Calu3 (cell line): ENCODE data around the gene KMT2C. TPM values are rescaled to one million over a fixed set of nuclear protein-coding genes. Genes with fewer than 3 reads are reported as not detected.
"Not testable (repeated sequence)": the region's sequence is repeated elsewhere in the genome, so short reads cannot be mapped to it uniquely, and the experiment has no call there.

Experiments used
- BruUV-seq: library from RNA; stranded (reverse); fragments of 400-500 nt; replicated peaks from 2 replicates; lab custom pipeline; 2021; lab: Mats Ljungman, UMichigan
- CTCF ChIA-PET: fragments of 300-600 bp; sonication (Branson Sonifier 250); formaldehyde crosslinking; loops from one replicate; lab custom pipeline; 2022; ENCODE audit warnings: antibody characterized with exemption; lab: Charles Lee
- DNase-seq: peaks from one replicate; pipeline ENCODE4 v3.0.0; 2022
- H3K27ac Mint-ChIP-seq: one replicate; pipeline ENCODE4 v1.8.0; 2022; ENCODE audit warnings: mixed read lengths; ENCODE audit not compliant: unreplicated experiment
- H3K27me3 Mint-ChIP-seq: one replicate; pipeline ENCODE4 v1.8.0; 2022; ENCODE audit warnings: mixed read lengths; ENCODE audit not compliant: unreplicated experiment
- H3K36me3 Mint-ChIP-seq: one replicate; pipeline ENCODE4 v1.8.0; 2022; ENCODE audit warnings: mild to moderate bottlenecking, moderate library complexity, mixed read lengths; ENCODE audit not compliant: insufficient read depth, unreplicated experiment
- H3K4me1 Mint-ChIP-seq: one replicate; pipeline ENCODE4 v1.8.0; 2022; ENCODE audit warnings: mild to moderate bottlenecking, low read depth, mixed read lengths; ENCODE audit not compliant: unreplicated experiment
- H3K4me3 Mint-ChIP-seq: one replicate; pipeline ENCODE4 v1.8.0; 2022; ENCODE audit warnings: mild to moderate bottlenecking, low read depth, moderate library complexity, mixed read lengths; ENCODE audit not compliant: unreplicated experiment
- H3K9me3 Mint-ChIP-seq: one replicate; pipeline ENCODE4 v1.8.0; 2022; ENCODE audit warnings: low read depth, mixed read lengths; ENCODE audit not compliant: unreplicated experiment
- intact Hi-C: fragments of 100-400 bp; cut with micrococcal nuclease; formaldehyde crosslinking; loops from one replicate; pipeline ENCODE4 v1.10.0; 2022; ENCODE audit not compliant: unreplicated experiment
- total RNA-seq: library from RNA; stranded (reverse); gene quantifications from 2 replicates; pipeline ENCODE4 v1.2.3, GENCODE V29; 2022
- TF ChIP-seq, protein P1 (sequence below): fragments of 200-600 bp; IDR thresholded peaks from one replicate; pipeline ENCODE4 v1.8.0; 2022; ENCODE audit warnings: antibody characterized with exemption; ENCODE audit not compliant: unreplicated experiment

The KMT2C gene
- total RNA-seq, 1 experiment from 2014 or later, result 73.4 TPM

DNA sequence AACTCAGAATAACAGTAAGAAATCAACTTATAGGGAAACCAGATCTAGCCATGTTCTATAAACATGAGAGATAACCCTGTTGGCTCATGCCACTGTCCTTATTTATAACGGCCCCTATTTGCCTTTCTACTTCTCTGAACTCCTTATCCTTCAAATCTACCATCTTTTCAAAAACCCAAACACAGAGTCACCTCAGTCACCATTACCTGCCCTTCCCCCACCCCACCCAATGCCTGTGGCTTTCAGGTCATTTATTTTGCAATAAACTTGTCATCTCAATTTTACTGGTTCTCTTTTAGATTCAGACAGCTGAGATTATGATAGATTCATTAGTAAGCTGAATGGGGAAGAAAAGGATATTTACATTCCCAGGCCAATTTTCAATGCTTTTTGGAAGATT, 53.6 kb downstream of the KMT2C start:
- CTCF ChIA-PET, result no interaction called here
- Mint-ChIP-seq H3K4me3 (no peak overlapping the region), H3K4me1 (no peaks in the 10 kb centered on the region), H3K27me3 (no peaks in the 10 kb centered on the region), H3K9me3 (no peaks in the 10 kb centered on the region), H3K36me3 (peaks cover 5% of the 10 kb centered on the region), H3K27ac (no peak overlapping the region)
- intact Hi-C loops, result no loop called here
- TF ChIP-seq, protein P1, sequence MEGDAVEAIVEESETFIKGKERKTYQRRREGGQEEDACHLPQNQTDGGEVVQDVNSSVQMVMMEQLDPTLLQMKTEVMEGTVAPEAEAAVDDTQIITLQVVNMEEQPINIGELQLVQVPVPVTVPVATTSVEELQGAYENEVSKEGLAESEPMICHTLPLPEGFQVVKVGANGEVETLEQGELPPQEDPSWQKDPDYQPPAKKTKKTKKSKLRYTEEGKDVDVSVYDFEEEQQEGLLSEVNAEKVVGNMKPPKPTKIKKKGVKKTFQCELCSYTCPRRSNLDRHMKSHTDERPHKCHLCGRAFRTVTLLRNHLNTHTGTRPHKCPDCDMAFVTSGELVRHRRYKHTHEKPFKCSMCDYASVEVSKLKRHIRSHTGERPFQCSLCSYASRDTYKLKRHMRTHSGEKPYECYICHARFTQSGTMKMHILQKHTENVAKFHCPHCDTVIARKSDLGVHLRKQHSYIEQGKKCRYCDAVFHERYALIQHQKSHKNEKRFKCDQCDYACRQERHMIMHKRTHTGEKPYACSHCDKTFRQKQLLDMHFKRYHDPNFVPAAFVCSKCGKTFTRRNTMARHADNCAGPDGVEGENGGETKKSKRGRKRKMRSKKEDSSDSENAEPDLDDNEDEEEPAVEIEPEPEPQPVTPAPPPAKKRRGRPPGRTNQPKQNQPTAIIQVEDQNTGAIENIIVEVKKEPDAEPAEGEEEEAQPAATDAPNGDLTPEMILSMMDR, result no peak
- no TSS peak for BruUV-seq
- no peak for DNase-seq

DNA sequence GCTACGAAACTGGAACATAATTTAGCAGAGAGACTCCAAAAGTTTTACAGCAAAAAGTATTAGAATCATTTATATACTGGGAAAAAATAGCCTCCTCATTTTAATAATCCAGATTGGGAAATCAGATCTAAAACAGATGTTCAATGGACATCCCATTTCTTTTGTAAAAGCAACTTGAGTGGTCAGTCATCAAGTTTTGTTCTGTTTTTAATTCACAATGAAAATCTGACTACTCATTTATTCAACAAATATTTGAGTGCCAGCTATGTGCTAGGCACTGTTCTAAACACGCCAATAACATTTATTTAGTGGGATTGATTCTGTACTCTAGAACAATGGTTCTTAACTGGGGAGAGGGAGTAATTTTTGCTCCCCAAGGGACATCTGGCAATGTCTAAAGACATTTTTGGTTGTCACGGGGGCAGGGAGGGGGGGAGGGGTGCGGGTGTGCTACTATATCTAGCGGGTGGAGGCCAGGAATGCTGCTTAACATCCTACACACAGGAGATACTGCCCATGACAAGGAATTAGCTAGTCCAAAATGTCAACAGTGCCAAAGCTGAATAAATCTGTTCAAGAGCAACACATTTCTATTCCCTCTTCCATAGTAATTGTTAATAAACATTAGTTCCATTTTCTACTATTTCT, 54.7 kb downstream of the KMT2C start:
- H3K27me3 Mint-ChIP-seq, H3K4me3 Mint-ChIP-seq, H3K9me3 Mint-ChIP-seq, H3K4me1 Mint-ChIP-seq, DNase-seq, BruUV-seq, intact Hi-C loops, H3K27ac Mint-ChIP-seq, H3K36me3 Mint-ChIP-seq: not testable (repeated sequence)
- CTCF ChIA-PET, result interaction anchor here (0.6 kb wide), 1 partner anchor 135 kb away, joined by 5 read pairs; no protein-coding TSS in a partner anchor

DNA sequence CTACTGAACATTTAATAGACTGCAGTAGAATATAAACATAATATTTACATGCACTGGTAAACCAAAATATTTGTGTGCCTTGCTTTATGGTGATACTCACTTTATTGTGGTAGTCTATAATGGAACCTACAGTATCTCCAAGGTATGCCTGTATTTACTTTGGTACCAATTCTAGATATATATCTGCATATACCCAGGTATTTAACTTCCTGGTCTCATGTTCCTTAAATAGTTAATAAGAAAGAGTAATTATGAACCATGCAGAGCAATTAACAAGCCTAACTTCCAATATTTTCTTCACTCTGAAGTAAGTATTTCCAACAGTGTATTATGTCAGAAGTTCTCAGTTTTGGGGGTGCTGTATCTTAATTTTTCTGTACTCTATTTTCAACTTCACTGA, 57.3 kb downstream of the KMT2C start:
- H3K27ac Mint-ChIP-seq, DNase-seq, intact Hi-C loops, H3K9me3 Mint-ChIP-seq, H3K36me3 Mint-ChIP-seq, H3K4me3 Mint-ChIP-seq, CTCF ChIA-PET, H3K27me3 Mint-ChIP-seq, BruUV-seq: not testable (repeated sequence)
- H3K4me1 Mint-ChIP-seq, result peaks cover 10% of the 10 kb centered on the region

DNA sequence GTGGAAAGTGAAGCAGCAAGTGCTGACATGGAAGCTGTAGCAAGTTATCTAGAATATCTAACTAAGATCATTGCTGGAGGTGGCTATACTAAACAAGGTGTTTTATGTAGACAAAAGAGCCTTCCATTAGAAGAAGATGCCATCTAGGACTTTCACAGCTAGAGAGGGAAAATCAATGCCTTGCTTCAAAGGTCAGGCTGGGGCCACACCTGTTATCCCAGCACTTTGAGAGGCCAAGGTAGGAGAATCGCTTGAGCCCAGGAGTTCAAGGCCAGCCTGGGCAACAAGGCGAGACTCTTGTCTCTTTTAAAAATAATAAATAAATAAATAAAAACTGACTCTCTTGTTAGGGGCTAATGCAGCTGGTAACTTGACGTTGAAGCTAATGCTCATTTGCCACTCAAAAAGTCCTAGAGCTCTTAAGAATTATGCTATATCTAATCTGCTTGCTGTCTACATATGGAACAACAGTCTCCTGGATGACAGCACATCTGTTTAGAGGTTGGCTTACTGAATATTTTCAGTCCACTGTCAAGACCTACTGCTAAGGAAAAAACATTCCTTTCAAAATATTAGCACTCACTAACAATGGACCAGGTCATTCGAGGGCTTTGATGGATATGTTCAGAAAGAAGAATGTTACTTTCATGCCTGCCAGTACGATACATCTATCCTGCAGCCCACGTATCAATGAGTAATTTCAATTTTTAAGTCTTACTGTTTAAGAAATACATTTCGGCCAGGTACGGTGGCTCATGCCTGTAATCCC, 58.9 kb downstream of the KMT2C start:
- intact Hi-C loops, H3K36me3 Mint-ChIP-seq, H3K9me3 Mint-ChIP-seq, DNase-seq, CTCF ChIA-PET, H3K27me3 Mint-ChIP-seq, H3K4me3 Mint-ChIP-seq, H3K27ac Mint-ChIP-seq, BruUV-seq: not testable (repeated sequence)
- H3K4me1 Mint-ChIP-seq, result peaks cover 10% of the 10 kb centered on the region

DNA sequence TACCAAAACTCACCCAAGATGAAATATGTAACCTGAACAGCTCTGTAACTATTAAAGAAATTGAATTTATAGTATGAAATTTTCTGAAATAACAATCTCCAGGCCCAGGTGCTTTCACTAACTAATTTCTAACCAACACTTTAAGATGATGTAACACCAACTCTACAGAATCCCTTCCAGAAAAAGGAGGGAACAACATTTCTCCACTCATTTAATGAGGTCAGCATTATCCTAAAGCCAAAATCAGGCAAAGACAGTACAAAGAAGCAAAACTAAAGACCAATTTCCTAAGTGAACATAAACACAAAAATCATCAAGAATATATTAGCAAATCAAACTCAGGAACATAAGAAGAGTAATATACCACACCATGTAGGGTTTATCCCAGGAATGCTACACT, 65.5 kb downstream of the KMT2C start:
- no TSS peak for BruUV-seq
- no peaks in the 10 kb centered on the region for H3K27me3 Mint-ChIP-seq
- no peak overlapping the region for H3K27ac Mint-ChIP-seq
- intact Hi-C loops, result no loop called here
- CTCF ChIA-PET, result no interaction called here
- peaks cover 5% of the 10 kb centered on the region for H3K36me3 Mint-ChIP-seq
- no peaks in the 10 kb centered on the region for H3K4me1 Mint-ChIP-seq
- DNase-seq, result no peak
- H3K9me3 Mint-ChIP-seq, result no peaks in the 10 kb centered on the region
- no peak overlapping the region for H3K4me3 Mint-ChIP-seq
- TF ChIP-seq, protein P1, result no peak
